ENCODE measurements around the gene DDHD1. TPM values are rescaled to one million over a fixed set of nuclear protein-coding genes. Genes with fewer than 3 reads are reported as not detected.

DDHD1 gene
- total and polyA plus RNA-seq, 7 experiments from 2014 or later: 6.7 to 103 (median 48.2) TPM

- H3K27me3 ChIP-seq (ENCODE audit: control insufficient read depth in 2 of 2, insufficient read depth in 2 of 2, low read length in 2 of 2): no peaks in the 10 kb centered on the region
- DNase-seq (no peak), ATAC-seq (no peak)
- Mint-ChIP-seq H3K27ac (peak overlapping the region in 3 of 9 donors; percentile 17 to 55 (median 45)), H3K9me3 (peaks cover 0 to 12% (median 2%) of the 10 kb centered on the region in 11 donors), H3K27me3 (no peaks in the 10 kb centered on the region), H3K4me3 (peak overlapping the region in 4 of 10 donors; percentile 36 to 99 (median 64)), H3K4me1 (peaks cover 47 to 75% (median 72%) of the 10 kb centered on the region in 7 donors), H3K36me3 (peaks cover 4 to 48% (median 17%) of the 10 kb centered on the region in 5 donors)
- CTCF ChIA-PET: interaction anchor here (1.0 kb wide), 1 partner anchor 16 kb away, joined by 3 read pairs; no protein-coding TSS in a partner anchor
- POLR2A ChIA-PET: no interaction called here
- H3K36me3 ChIP-seq (ENCODE audit: control insufficient read depth in 2 of 3, insufficient read depth in 3 of 3, low read length in 3 of 3): peaks cover 0 to 10% (median 0%) of the 10 kb centered on the region in 3 experiments
- intact Hi-C loops (cut with micrococcal nuclease): loop anchor here in 1 of 2 donors (2.0 kb wide), 1 partner anchor 13 kb away; no protein-coding TSS in a partner anchor
- no peak overlapping the region for H3K27ac ChIP-seq (ENCODE audit: low read depth, low read length)
- peaks cover 35 to 40% of the 10 kb centered on the region in 2 donors for H3K4me1 ChIP-seq (ENCODE audit: control insufficient read depth in 2 of 2, insufficient read depth in 2 of 2, low read length in 2 of 2)
- H3K4me3 ChIP-seq (ENCODE audit: low read length): no peak overlapping the region
- H3K9me3 ChIP-seq (ENCODE audit: control insufficient read depth in 2 of 3, low read length in 3 of 3): peaks cover 0 to 5% (median 0%) of the 10 kb centered on the region in 3 experiments
Observed at GRCh38 chr14:53147893-53148292, 5.2 kb downstream of the DDHD1 start.

- Histone ChIP-seq H3K36me3 (ENCODE audit: control insufficient read depth in 2 of 3, insufficient read depth in 3 of 3, low read length in 3 of 3) (peaks cover 0 to 4% (median 0%) of the 10 kb centered on the region in 3 experiments), H3K9me3 (ENCODE audit: control insufficient read depth in 2 of 3, low read length in 3 of 3) (peaks cover 0 to 12% (median 0%) of the 10 kb centered on the region in 3 experiments), H3K4me3 (ENCODE audit: low read length) (no peak overlapping the region), H3K27ac (ENCODE audit: low read depth, low read length) (no peak overlapping the region), H3K4me1 (ENCODE audit: control insufficient read depth in 2 of 2, insufficient read depth in 2 of 2, low read length in 2 of 2) (peaks cover 35 to 40% of the 10 kb centered on the region in 2 donors), H3K27me3 (ENCODE audit: control insufficient read depth in 2 of 2, insufficient read depth in 2 of 2, low read length in 2 of 2) (no peaks in the 10 kb centered on the region)
- Mint-ChIP-seq H3K9me3 (peaks cover 0 to 18% (median 5%) of the 10 kb centered on the region in 11 donors), H3K4me3 (peak overlapping the region in 4 of 10 donors; percentile 19 to 99 (median 61)), H3K36me3 (peaks cover 7 to 52% (median 21%) of the 10 kb centered on the region in 5 donors), H3K27ac (peak overlapping the region in 7 of 9 donors; percentile 14 to 81 (median 60)), H3K4me1 (peaks cover 49 to 80% (median 75%) of the 10 kb centered on the region in 7 donors), H3K27me3 (no peaks in the 10 kb centered on the region)
- no peak for ATAC-seq
- POLR2A ChIA-PET: no interaction called here
- DNase-seq: no peak
- intact Hi-C loops (cut with micrococcal nuclease): no loop called here
- CTCF ChIA-PET: interaction anchor here (1.0 kb wide), 1 partner anchor 15 kb away, joined by 3 read pairs; no protein-coding TSS in a partner anchor
Observed at GRCh38 chr14:53147208-53147607, 5.9 kb downstream of the DDHD1 start.

GRCh38 chr14:53146739-53147138 is 6.4 kb downstream of the DDHD1 start:
- Mint-ChIP-seq H3K4me3 (peak overlapping the region in 4 of 10 donors; percentile 19 to 99 (median 61)), H3K36me3 (peaks cover 4 to 53% (median 26%) of the 10 kb centered on the region in 5 donors), H3K27ac (peak overlapping the region in 7 of 9 donors; percentile 14 to 81 (median 60)), H3K9me3 (peaks cover 0 to 23% (median 10%) of the 10 kb centered on the region in 11 donors), H3K4me1 (peaks cover 47 to 81% (median 70%) of the 10 kb centered on the region in 7 donors), H3K27me3 (no peaks in the 10 kb centered on the region)
- Histone ChIP-seq H3K4me3 (ENCODE audit: low read length) (no peak overlapping the region), H3K9me3 (ENCODE audit: control insufficient read depth in 2 of 3, low read length in 3 of 3) (peaks cover 0 to 15% (median 0%) of the 10 kb centered on the region in 3 experiments), H3K27me3 (ENCODE audit: control insufficient read depth in 2 of 2, insufficient read depth in 2 of 2, low read length in 2 of 2) (no peaks in the 10 kb centered on the region), H3K27ac (ENCODE audit: low read depth, low read length) (no peak overlapping the region), H3K36me3 (ENCODE audit: control insufficient read depth in 2 of 3, insufficient read depth in 3 of 3, low read length in 3 of 3) (no peaks in the 10 kb centered on the region), H3K4me1 (ENCODE audit: control insufficient read depth in 2 of 2, insufficient read depth in 2 of 2, low read length in 2 of 2) (peaks cover 35 to 40% of the 10 kb centered on the region in 2 donors)
- DNase-seq (no peak), ATAC-seq (no peak)
- POLR2A ChIA-PET: no interaction called here
- CTCF ChIA-PET: no interaction called here
- intact Hi-C loops (cut with micrococcal nuclease): no loop called here

GRCh38 chr14:53144244-53144643 is 8.9 kb downstream of the DDHD1 start:
- Mint-ChIP-seq H3K9me3 (peaks cover 6 to 48% (median 31%) of the 10 kb centered on the region in 11 donors), H3K36me3 (peaks cover 14 to 65% (median 47%) of the 10 kb centered on the region in 5 donors), H3K4me1 (peaks cover 27 to 73% (median 51%) of the 10 kb centered on the region in 7 donors), H3K27ac (peak overlapping the region in 2 of 9 donors; percentile 38 to 66), H3K4me3 (peak overlapping the region in 1 of 10 donors; percentile 46), H3K27me3 (no peaks in the 10 kb centered on the region)
- peaks cover 0 to under 1% (median 0%) of the 10 kb centered on the region in 3 experiments for H3K36me3 ChIP-seq (ENCODE audit: control insufficient read depth in 2 of 3, insufficient read depth in 3 of 3, low read length in 3 of 3)
- no peak for DNase-seq
- ChIA-PET POLR2A (no interaction called here), CTCF (no interaction called here)
- no peak for ATAC-seq
- H3K27me3 ChIP-seq (ENCODE audit: control insufficient read depth in 2 of 2, insufficient read depth in 2 of 2, low read length in 2 of 2): no peaks in the 10 kb centered on the region
- intact Hi-C loops (cut with micrococcal nuclease): no loop called here
- H3K4me1 ChIP-seq (ENCODE audit: control insufficient read depth in 2 of 2, insufficient read depth in 2 of 2, low read length in 2 of 2): peaks cover 16 to 25% of the 10 kb centered on the region in 2 donors
- H3K27ac ChIP-seq (ENCODE audit: low read depth, low read length): no peak overlapping the region
- no peak overlapping the region for H3K4me3 ChIP-seq (ENCODE audit: low read length)
- peaks cover 6 to 27% (median 11%) of the 10 kb centered on the region in 3 experiments for H3K9me3 ChIP-seq (ENCODE audit: control insufficient read depth in 2 of 3, low read length in 3 of 3)

- Histone ChIP-seq H3K9me3 (ENCODE audit: control insufficient read depth in 2 of 3, low read length in 3 of 3) (peaks cover 6 to 41% (median 11%) of the 10 kb centered on the region in 3 experiments), H3K36me3 (ENCODE audit: control insufficient read depth in 2 of 3, insufficient read depth in 3 of 3, low read length in 3 of 3) (peaks cover 0 to 6% (median 0%) of the 10 kb centered on the region in 3 experiments), H3K27me3 (ENCODE audit: control insufficient read depth in 2 of 2, insufficient read depth in 2 of 2, low read length in 2 of 2) (no peaks in the 10 kb centered on the region), H3K4me1 (ENCODE audit: control insufficient read depth in 2 of 2, insufficient read depth in 2 of 2, low read length in 2 of 2) (peaks cover 0 to 3% of the 10 kb centered on the region in 2 donors), H3K4me3 (ENCODE audit: low read length) (no peak overlapping the region), H3K27ac (ENCODE audit: low read depth, low read length) (no peak overlapping the region)
- CTCF ChIA-PET: no interaction called here
- H3K27ac Mint-ChIP-seq: no peak overlapping the region
- peaks cover 7 to 64% (median 35%) of the 10 kb centered on the region in 7 donors for H3K4me1 Mint-ChIP-seq
- POLR2A ChIA-PET: interaction anchor here (1.5 kb wide), 1 partner anchor 12 kb away, joined by 8 read pairs; the partner anchor contains the start of gene DDHD1
- no peak overlapping the region for H3K4me3 Mint-ChIP-seq
- intact Hi-C loops (cut with micrococcal nuclease): no loop called here
- H3K9me3 Mint-ChIP-seq: peaks cover 10 to 81% (median 44%) of the 10 kb centered on the region in 11 donors
- H3K36me3 Mint-ChIP-seq: peaks cover 17 to 78% (median 69%) of the 10 kb centered on the region in 5 donors
- no peak for ATAC-seq
- H3K27me3 Mint-ChIP-seq: no peaks in the 10 kb centered on the region
- no peak for DNase-seq
Observed at GRCh38 chr14:53140585-53140984, 12.5 kb downstream of the DDHD1 start.

- intact Hi-C loops (cut with micrococcal nuclease): no loop called here
- Histone ChIP-seq H3K4me1 (ENCODE audit: control insufficient read depth in 2 of 2, insufficient read depth in 2 of 2, low read length in 2 of 2) (peaks cover 3% of the 10 kb centered on the region in 2 donors), H3K27me3 (ENCODE audit: control insufficient read depth in 2 of 2, insufficient read depth in 2 of 2, low read length in 2 of 2) (no peaks in the 10 kb centered on the region), H3K9me3 (ENCODE audit: control insufficient read depth in 2 of 3, low read length in 3 of 3) (peaks cover 6 to 34% (median 11%) of the 10 kb centered on the region in 3 experiments), H3K36me3 (ENCODE audit: control insufficient read depth in 2 of 3, insufficient read depth in 3 of 3, low read length in 3 of 3) (peaks cover 0 to 6% (median 0%) of the 10 kb centered on the region in 3 experiments), H3K4me3 (ENCODE audit: low read length) (no peak overlapping the region), H3K27ac (ENCODE audit: low read depth, low read length) (no peak overlapping the region)
- Mint-ChIP-seq H3K27ac (no peak overlapping the region), H3K36me3 (peaks cover 20 to 66% (median 54%) of the 10 kb centered on the region in 5 donors), H3K9me3 (peaks cover 7 to 67% (median 40%) of the 10 kb centered on the region in 11 donors), H3K4me3 (peak overlapping the region in 2 of 10 donors; percentile 19 to 36), H3K27me3 (no peaks in the 10 kb centered on the region), H3K4me1 (peaks cover 7 to 43% (median 22%) of the 10 kb centered on the region in 7 donors)
- ChIA-PET POLR2A (no interaction called here), CTCF (no interaction called here)
- DNase-seq (no peak), ATAC-seq (no peak)
Observed at GRCh38 chr14:53137568-53138203, 15.4 kb downstream of the DDHD1 start.
